Measurements from ENCODE around the gene RASAL1. TPM values are rescaled to one million over a fixed set of nuclear protein-coding genes. Genes with fewer than 3 reads are reported as not detected.

The RASAL1 gene, protein sequence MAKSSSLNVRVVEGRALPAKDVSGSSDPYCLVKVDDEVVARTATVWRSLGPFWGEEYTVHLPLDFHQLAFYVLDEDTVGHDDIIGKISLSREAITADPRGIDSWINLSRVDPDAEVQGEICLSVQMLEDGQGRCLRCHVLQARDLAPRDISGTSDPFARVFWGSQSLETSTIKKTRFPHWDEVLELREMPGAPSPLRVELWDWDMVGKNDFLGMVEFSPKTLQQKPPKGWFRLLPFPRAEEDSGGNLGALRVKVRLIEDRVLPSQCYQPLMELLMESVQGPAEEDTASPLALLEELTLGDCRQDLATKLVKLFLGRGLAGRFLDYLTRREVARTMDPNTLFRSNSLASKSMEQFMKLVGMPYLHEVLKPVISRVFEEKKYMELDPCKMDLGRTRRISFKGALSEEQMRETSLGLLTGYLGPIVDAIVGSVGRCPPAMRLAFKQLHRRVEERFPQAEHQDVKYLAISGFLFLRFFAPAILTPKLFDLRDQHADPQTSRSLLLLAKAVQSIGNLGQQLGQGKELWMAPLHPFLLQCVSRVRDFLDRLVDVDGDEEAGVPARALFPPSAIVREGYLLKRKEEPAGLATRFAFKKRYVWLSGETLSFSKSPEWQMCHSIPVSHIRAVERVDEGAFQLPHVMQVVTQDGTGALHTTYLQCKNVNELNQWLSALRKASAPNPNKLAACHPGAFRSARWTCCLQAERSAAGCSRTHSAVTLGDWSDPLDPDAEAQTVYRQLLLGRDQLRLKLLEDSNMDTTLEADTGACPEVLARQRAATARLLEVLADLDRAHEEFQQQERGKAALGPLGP
- total RNA-seq = 1 to 10 TPM in 1 of 4 donors, not detected in 3; 1.7 TPM

DNA sequence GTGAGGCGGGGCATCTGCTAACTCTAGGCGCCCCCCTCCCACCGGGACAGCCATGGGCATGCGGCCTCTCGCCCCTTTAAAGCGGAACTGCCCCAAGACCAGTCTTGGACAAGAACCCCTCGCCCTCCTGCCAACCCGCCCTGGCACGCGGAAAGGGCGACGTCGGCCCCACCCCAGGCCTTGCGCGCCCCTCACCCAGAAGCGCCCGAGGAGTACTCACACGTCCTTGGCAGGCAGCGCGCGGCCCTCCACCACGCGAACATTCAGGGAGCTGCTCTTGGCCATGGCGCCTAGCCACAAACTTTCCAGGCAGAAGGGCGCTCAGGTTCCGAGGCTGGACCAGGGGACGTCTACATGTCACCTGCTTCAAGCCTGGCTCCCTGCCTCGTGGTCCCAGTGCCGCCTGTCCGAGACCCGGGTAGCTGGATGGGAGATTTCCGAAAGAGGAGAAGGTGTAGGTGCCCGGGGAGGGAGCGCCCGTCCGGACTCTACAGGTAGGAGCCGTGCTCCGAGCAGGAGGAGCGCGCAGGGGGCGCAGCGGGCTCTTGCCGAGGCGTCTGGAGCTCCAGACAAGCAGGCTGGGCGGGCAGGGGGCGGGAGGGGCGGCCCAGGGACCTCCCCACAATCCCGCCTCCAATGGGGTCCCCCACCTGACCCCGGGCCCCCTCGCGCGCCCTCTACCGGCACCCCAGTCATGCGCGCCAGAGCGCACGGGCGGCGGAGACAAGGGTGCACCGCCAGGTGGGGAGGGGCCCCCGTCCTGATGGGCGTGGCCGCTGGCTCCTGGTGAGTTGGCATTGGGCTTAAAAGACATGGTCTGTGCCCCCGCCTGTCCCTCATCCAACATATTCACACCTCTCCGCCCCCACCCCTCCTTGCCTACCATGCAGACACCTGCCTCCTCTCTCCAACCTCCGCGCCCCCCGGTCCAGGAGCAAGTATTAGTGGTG, at the start of gene RASAL1:
Gene RASAL1 (minus strand): TSS at position 584 of the 950 bp plus-strand sequence. CDS start 299 bp downstream, at position 285.
- no peak for ATAC-seq
- Histone ChIP-seq H3K27ac (no peak within 1 kb of the TSS), H3K27me3 (peaks cover 75% of the 10 kb centered on the region), H3K4me1 (peaks cover 0 to 9% (median 0%) of the 10 kb centered on the region in 3 donors), H3K9me3 (no peaks in the 10 kb centered on the region), H3K36me3 (no peaks in the 10 kb centered on the region), H3K4me3 (no peak within 1 kb of the TSS)
- 0% methylated on average over 1 of the region's 68 CpGs; no CpG with 5 or more reads in 1 of the 2 donors for WGBS, 2 donors (ENCODE audit: low coverage in 1 of 2)
- no peak for TF ChIP-seq POLR2A (IDR thresholded peaks at IDR 0.05)
- TF ChIP-seq POLR2AphosphoS5 (IDR thresholded peaks at IDR 0.05) = no peak
- TF ChIP-seq, protein P1, sequence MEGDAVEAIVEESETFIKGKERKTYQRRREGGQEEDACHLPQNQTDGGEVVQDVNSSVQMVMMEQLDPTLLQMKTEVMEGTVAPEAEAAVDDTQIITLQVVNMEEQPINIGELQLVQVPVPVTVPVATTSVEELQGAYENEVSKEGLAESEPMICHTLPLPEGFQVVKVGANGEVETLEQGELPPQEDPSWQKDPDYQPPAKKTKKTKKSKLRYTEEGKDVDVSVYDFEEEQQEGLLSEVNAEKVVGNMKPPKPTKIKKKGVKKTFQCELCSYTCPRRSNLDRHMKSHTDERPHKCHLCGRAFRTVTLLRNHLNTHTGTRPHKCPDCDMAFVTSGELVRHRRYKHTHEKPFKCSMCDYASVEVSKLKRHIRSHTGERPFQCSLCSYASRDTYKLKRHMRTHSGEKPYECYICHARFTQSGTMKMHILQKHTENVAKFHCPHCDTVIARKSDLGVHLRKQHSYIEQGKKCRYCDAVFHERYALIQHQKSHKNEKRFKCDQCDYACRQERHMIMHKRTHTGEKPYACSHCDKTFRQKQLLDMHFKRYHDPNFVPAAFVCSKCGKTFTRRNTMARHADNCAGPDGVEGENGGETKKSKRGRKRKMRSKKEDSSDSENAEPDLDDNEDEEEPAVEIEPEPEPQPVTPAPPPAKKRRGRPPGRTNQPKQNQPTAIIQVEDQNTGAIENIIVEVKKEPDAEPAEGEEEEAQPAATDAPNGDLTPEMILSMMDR (IDR thresholded peaks at IDR 0.05) = no peak

DNA sequence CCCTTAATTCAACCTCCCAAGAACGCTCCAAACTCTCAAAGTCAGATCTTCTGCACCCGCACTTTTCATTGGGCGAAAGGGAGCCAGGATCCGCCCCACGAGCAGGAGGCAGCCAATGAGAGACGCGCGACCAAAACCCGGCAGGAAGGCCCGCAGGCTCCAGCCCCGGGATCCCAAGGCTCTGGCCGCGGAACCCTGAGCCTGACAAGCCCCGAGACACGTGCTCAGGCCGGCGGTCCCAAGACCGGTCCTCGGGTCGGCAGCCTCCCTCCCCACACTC, 49.3 kb upstream of the RASAL1 start:
- Histone ChIP-seq H3K36me3 (peaks cover 0 to 29% of the 10 kb centered on the region in 2 donors), H3K9me3 (no peaks in the 10 kb centered on the region), H3K27me3 (no peaks in the 10 kb centered on the region), H3K27ac (peak overlapping the region; percentile 83 to 98 (median 96)), H3K4me3 (peak overlapping the region; percentile 72 to 99), H3K4me1 (peaks cover 0 to 50% (median 21%) of the 10 kb centered on the region in 3 donors)
- ATAC-seq = peak; percentile 94
- TF ChIP-seq POLR2AphosphoS5 (IDR thresholded peaks at IDR 0.05) (peak; percentile 29), POLR2A (IDR thresholded peaks at IDR 0.05) (no peak), EP300 (IDR thresholded peaks at IDR 0.05) (no peak)
- 0% methylated on average over 2 to 9 of the region's 20 CpGs for WGBS, 2 donors (ENCODE audit: low coverage in 1 of 2)

DNA sequence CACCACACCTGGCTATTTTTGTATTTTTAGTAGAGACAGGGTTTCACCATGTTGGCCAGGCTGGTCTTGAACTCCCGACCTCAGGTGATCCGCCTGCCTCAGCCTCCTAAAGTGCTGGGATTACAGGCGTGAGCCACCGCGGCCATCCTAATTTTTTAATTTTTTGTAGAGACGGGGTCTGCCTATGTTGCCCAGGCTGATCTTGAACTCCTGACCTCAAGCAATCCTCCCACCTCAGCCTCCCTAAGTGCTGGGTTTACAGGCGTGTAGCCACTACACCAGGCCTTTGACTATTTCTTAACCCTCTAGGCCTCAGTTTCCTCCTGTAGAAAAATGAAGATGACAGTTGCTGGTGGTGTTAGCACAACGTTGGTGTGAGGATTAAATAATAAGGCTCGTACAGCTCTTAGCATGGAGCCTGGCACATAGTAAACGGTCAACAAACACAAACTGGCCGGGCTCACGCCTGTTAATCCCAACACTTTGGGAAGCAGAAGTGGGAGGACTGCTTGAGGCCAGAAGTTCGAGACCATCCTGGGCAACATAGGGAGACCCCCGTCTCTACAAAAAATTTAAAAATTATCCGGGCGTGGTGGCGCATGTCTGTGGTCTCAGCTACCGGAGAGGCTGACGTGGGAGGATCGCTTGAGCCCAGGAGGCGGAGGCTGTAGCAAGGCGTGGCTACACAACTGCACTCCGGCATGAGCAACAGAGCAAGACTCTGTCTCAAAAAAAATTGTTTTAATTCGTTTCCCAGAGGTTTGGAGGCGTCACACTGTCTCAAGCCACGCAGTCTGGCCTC, 48.7 kb upstream of the RASAL1 start:
- TF ChIP-seq, protein P1 (IDR thresholded peaks at IDR 0.05) = no peak
- TF ChIP-seq POLR2A (IDR thresholded peaks at IDR 0.05) (no peak), POLR2AphosphoS5 (IDR thresholded peaks at IDR 0.05) (no peak), EP300 (IDR thresholded peaks at IDR 0.05) (no peak)
- Histone ChIP-seq H3K27ac (peak overlapping the region in 3 of 4 donors; percentile 95 to 98 (median 98)), H3K27me3 (no peaks in the 10 kb centered on the region), H3K36me3 (peaks cover 0 to 30% of the 10 kb centered on the region in 2 donors), H3K4me3 (peak overlapping the region; percentile 72 to 99), H3K4me1 (peaks cover 0 to 50% (median 21%) of the 10 kb centered on the region in 3 donors), H3K9me3 (no peaks in the 10 kb centered on the region)
- peak; percentile 64 for ATAC-seq
- 20 to 49% methylated on average over 13 to 19 of the region's 26 CpGs for whole genome bisulfite sequencing, 2 donors (ENCODE audit: low coverage in 1 of 2)

DNA sequence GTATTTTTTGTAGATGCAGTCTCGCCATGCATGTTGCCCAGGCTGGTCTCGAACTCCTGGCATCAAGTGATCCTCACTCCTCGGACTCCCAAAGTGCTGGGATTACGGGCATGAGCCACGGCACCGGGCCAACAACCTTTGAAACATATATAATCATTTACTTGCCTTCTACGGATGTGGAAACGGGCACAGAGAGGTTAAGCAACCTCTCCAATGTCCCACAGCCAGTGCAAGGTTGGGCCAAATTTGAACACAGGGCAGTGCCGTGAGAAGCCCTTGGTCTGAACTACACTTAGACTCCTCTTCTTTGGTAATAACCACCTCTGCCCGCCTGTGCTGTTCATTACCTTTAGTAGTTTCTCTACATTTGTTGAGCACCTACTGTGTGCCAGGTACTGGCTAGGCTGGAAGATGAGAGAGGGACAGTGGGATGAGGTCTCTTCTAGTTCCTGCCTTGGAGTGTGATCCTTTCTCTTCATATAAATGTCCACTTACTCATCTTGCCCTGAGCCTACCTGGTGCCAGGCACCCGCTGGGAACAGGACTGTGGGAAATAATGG, 47.5 kb upstream of the RASAL1 start:
- TF ChIP-seq EP300 (IDR thresholded peaks at IDR 0.05) = no peak
- no peak for TF ChIP-seq POLR2AphosphoS5 (IDR thresholded peaks at IDR 0.05)
- TF ChIP-seq POLR2A (IDR thresholded peaks at IDR 0.05) = no peak
- TF ChIP-seq, protein P1 (IDR thresholded peaks at IDR 0.05) = no peak
- WGBS, 2 donors (ENCODE audit: low coverage in 1 of 2) = 100% methylated on average over 1 to 4 of the region's 11 CpGs
- Histone ChIP-seq H3K27me3 (no peaks in the 10 kb centered on the region), H3K27ac (no peak overlapping the region), H3K4me1 (peaks cover 0 to 50% (median 21%) of the 10 kb centered on the region in 3 donors), H3K9me3 (no peaks in the 10 kb centered on the region), H3K36me3 (peaks cover 0 to 33% of the 10 kb centered on the region in 2 donors), H3K4me3 (no peak overlapping the region)
- no peak for ATAC-seq
